ENCODE measurements around the gene HERPUD2.
"Not testable (repeated sequence)": the region's sequence is repeated elsewhere in the genome, so short reads cannot be mapped to it uniquely, and the experiment has no call there.

Gene HERPUD2

DNA sequence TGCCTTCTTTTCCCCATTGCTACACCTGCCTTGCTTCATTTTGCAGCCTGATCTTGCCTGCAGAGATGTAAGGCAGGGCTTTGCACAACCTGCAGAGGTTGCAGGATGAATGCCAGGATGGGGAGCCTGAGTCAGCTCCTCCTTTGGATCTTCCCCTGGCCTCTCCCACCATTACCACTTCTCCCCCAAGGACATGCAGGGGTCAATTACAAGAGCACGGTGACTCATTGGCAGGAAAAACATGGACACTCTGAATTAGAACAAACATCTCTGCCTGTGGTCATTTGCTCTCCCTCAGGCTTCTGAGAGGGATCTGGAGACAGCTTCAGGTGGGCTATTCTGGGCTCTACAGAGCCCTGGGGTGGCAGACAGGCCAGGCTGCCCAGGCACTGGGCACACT, 89.2 kb downstream of the HERPUD2 start:
- DNase-seq (ENCODE audit: low read depth in 2 of 2) = no peak

- no peak for DNase-seq (ENCODE audit: low read depth in 2 of 2)
Observed at GRCh38 chr7:35604595-35604994, 90.3 kb downstream of the HERPUD2 start.

DNA sequence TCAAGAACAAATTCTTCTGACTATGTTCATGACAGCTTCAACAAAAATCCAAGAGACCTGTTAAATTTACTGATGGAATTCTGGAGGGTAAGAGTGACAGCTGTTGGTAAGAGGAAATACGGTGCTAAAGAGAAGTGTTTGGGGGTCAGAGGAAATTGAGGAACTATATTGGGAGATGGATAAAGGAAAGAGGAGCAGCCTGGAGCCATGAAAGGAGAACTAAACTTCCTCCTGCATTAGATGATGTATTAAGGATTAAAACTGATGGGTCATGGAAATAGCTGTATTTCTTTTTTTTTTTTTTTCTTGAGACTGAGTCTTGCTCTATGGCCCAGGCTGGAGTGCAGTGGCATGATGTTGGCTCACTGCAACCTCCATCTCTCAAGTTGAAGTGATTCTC, 95.3 kb downstream of the HERPUD2 start:
- DNase-seq (ENCODE audit: low read depth in 2 of 2) = no peak

DNA sequence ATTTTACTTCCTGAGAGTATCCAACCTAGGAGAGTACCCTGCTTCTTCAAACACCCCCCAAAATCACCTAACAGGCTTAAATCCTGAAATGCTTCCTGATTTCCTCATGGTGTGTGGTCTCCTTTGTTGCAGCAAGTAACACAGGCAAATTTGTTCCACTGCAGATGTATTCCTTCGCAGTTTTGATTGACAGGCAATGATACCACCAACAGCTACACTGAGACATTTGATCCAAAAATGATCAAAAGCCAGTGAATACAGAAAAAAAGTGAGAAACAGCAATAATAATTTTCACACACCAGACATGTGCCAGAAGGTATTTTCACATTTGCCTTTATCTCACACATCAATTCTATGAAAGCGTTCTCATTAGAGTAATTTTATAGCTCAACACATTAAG, 95.9 kb downstream of the HERPUD2 start:
- no peak for DNase-seq (ENCODE audit: low read depth in 2 of 2)

DNA sequence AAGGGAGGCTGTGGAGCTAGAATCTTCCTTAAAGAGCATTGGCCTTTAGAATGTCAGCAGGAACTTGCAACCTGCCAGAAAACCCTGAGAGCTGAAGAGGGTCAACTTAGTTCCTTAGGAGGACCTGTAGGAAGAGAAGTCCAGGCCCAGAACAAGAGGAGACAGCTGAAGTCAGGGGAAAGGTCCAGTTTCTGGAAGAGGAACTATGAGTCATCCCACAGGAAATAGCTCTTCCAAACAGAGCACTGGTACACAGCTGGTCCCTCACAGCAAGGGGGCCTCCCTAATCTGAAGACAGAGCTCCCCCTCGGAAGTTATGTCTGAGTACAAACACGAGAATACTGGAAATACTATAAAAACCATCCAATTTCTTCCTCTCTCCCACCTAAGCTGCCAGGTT, 98.9 kb downstream of the HERPUD2 start:
- no peak for DNase-seq (ENCODE audit: low read depth in 2 of 2)

DNA sequence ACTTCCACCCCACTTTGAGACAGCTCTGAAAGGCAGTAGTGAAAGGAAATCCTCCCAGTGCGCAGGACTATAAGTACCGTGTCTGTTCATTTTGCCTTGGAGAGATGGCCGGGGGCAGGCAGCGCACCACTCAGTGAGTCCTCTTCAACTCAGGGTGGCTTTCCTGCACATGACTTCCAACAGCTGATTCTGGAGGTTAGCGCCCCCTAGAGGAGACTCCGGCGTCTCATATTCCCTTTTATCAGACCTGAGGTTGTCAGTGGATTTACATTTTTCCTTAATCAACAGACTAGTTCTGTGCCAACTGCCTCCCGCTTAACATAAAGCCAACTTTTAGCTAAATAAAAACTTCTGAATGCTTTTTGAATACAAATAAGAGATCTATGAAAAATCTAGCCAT, 101.0 kb downstream of the HERPUD2 start:
- DNase-seq (ENCODE audit: low read depth in 2 of 2) = no peak

DNA sequence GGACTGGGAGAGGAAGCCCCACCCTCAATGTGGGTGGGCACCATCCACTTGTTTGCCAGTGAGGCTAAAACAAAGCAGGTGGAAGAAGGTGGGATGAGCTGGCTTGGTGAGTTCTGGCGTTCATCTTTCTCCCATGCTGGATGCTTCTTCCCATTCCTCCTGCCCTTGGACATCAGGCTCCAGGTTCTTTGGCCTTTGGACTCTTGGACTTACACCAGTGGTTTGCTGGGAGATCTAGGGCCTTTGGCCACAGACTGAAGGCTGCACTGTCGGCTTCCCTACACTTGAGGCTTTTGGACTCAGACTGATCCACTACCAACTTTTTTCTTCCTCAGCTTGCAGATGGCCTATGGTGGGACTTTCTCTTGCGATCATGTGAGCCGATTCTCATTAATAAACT, 106.3 kb downstream of the HERPUD2 start:
- no peak for DNase-seq (ENCODE audit: low read depth in 2 of 2)

DNA sequence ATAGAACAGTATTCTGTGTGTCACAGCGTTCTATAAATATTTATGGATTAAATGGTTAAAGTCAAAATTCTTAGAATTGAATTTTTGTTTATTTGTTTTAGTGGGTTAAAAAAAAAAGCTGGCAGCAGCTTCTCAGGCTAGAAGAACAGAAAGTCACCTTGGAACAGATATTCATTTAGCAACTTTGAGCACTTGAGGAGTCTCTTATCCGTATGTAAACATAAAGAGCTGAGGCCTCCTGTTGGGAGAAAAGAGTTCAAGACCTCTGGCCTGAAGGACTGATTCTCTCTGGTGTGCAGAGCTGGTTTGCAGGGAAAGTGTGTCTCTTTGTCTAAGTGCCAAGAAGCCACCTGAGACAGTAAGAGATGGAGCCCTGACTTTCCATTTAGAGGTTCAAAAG, 109.9 kb downstream of the HERPUD2 start:
- DNase-seq (ENCODE audit: low read depth in 2 of 2) = no peak

GRCh38 chr7:35584533-35584932, 110.4 kb downstream of the HERPUD2 start:
- DNase-seq (ENCODE audit: low read depth in 2 of 2) = not testable (repeated sequence)
